Gastroesophageal sphincter (tissue), 3 donors: ENCODE data around the gene TCF7L1.

Source experiments
- CTCF ChIP-seq, 4 experiments: fragments of 200-600 bp in 2 of 4; fragments of 450-650 bp in 2 of 4; sonication (generic) in 1 of 4; IDR thresholded peaks; one replicate each; pipeline ENCODE4 v1.5.1; 2017 to 2019; ENCODE audit warnings: antibody characterized with exemption in 4 of 4, mild to moderate bottlenecking in 2 of 4, moderate library complexity in 2 of 4
- EP300 ChIP-seq: sonication (generic); formaldehyde crosslinking; IDR thresholded peaks from one replicate; pipeline ENCODE4 v1.6.1; 2017; ENCODE audit warnings: antibody characterized with exemption, mild to moderate bottlenecking
- POLR2A ChIP-seq, 2 donors: fragments of 450-650 bp; IDR thresholded peaks; one replicate each; pipeline ENCODE4 v1.6.1; 2017; ENCODE audit warnings: antibody characterized with exemption in 2 of 2, mild to moderate bottlenecking in 2 of 2, moderate library complexity in 1 of 2
- POLR2AphosphoS5 ChIP-seq: sonication (generic); formaldehyde crosslinking; IDR thresholded peaks from one replicate; pipeline ENCODE4 v1.6.1; 2017; ENCODE audit warnings: antibody characterized with exemption

GRCh38 chr2:85265304-85265703, 132.1 kb downstream of the TCF7L1 start:
- TF ChIP-seq CTCF (IDR thresholded peaks at IDR 0.05) = no peak
- no peak for TF ChIP-seq POLR2A (IDR thresholded peaks at IDR 0.05)
- no peak for TF ChIP-seq POLR2AphosphoS5
- no peak for TF ChIP-seq EP300
